Measurements from ENCODE around the gene NFE2L3.
"Not testable (repeated sequence)": the region's sequence is repeated elsewhere in the genome, so short reads cannot be mapped to it uniquely, and the experiment has no call there.

DNA sequence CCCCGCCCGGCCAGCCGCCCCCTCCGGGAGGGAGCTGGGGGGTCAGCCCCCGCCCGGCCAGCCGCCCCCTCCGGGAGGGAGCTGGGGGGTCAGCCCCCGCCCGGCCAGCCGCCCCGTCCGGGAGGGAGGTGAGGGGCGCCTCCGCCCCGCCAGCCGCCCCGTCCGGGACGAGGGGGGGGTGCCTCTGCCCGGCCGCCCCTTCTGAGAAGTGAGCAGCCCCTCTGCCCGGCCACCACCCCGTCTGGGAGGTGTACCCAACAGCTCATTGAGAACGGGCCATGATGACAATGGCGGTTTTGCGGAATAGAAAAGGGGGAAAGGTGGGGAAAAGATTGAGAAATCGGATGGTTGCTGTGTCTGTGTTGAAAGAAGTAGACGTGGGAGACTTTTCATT lies 3.7 kb upstream of the NFE2L3 start:
- TF ChIP-seq, protein P1, sequence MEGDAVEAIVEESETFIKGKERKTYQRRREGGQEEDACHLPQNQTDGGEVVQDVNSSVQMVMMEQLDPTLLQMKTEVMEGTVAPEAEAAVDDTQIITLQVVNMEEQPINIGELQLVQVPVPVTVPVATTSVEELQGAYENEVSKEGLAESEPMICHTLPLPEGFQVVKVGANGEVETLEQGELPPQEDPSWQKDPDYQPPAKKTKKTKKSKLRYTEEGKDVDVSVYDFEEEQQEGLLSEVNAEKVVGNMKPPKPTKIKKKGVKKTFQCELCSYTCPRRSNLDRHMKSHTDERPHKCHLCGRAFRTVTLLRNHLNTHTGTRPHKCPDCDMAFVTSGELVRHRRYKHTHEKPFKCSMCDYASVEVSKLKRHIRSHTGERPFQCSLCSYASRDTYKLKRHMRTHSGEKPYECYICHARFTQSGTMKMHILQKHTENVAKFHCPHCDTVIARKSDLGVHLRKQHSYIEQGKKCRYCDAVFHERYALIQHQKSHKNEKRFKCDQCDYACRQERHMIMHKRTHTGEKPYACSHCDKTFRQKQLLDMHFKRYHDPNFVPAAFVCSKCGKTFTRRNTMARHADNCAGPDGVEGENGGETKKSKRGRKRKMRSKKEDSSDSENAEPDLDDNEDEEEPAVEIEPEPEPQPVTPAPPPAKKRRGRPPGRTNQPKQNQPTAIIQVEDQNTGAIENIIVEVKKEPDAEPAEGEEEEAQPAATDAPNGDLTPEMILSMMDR (conservative IDR thresholded peaks at IDR 0.05; ENCODE audit: low read depth, low read length), result not testable (repeated sequence)
- TF ChIP-seq EZH2phosphoT487 (IDR thresholded peaks at IDR 0.05; ENCODE audit: borderline replicate concordance, low read length), result not testable (repeated sequence)
